Uterus (tissue), 4 donors: ENCODE results near the gene ABCC3. TPM values are rescaled to one million over a fixed set of nuclear protein-coding genes. Genes with fewer than 3 reads are reported as not detected.
A peak's percentile ranks its signal among the peaks of the same experiment; 100 is the strongest.
"Not testable (repeated sequence)": the region's sequence is repeated elsewhere in the genome, so short reads cannot be mapped to it uniquely, and the experiment has no call there.

ENCODE experiments used
- DNase-seq, 2 donors: peaks; one replicate each; pipeline ENCODE4 v3.0.0-alpha.2; 2019 to 2020
- H3K27ac ChIP-seq, 2 donors: fragments of 200-600 bp; sonication (generic); 1 replicate in 1 of 2; 2 replicates in 1 of 2; pipeline ENCODE4 v1.5.1; 2016 to 2018
- H3K27me3 ChIP-seq, 2 donors: fragments of 200-600 bp; sonication (generic); one replicate each; pipeline ENCODE4 v1.5.1; 2018 to 2019; ENCODE audit warnings: control low read depth in 1 of 2
- H3K36me3 ChIP-seq, 2 donors: fragments of 200-600 bp; sonication (generic); one replicate each; pipeline ENCODE4 v1.5.1; 2019; ENCODE audit warnings: control low read depth in 1 of 2
- H3K4me1 ChIP-seq, 2 donors: fragments of 200-600 bp; sonication (generic); one replicate each; pipeline ENCODE4 v1.5.1; 2018 to 2019; ENCODE audit warnings: control low read depth in 1 of 2
- H3K4me3 ChIP-seq, 2 donors: fragments of 200-600 bp; sonication (generic); 1 replicate in 1 of 2; 2 replicates in 1 of 2; pipeline ENCODE4 v1.5.1; 2018 to 2019; ENCODE audit warnings: mild to moderate bottlenecking in 1 of 2
- H3K9me3 ChIP-seq, 2 donors: fragments of 200-600 bp; sonication (generic); one replicate each; pipeline ENCODE4 v1.5.1; 2019; ENCODE audit warnings: control low read depth in 1 of 2
- CTCF ChIP-seq, 4 experiments: fragments of 200-600 bp in 2 of 4; fragments of 450-650 bp in 2 of 4; sonication (generic) in 2 of 4; IDR thresholded peaks; one replicate each; pipeline ENCODE4 v1.5.1; 2016 to 2019; ENCODE audit warnings: antibody characterized with exemption in 4 of 4, mild to moderate bottlenecking in 2 of 4, moderate library complexity in 1 of 4
- POLR2A ChIP-seq, 2 donors: fragments of 450-650 bp; IDR thresholded peaks; one replicate each; pipeline ENCODE4 v1.6.1; 2016; ENCODE audit warnings: antibody characterized with exemption in 2 of 2, mild to moderate bottlenecking in 1 of 2, moderate library complexity in 1 of 2
- intact Hi-C: fragments of 100-400 bp; cut with DNase I; formaldehyde crosslinking; loops from one replicate; pipeline ENCODE4 v1.15.1; 2023; ENCODE audit warnings: low total_unique reads
- total RNA-seq, 4 donors: library from RNA; depleted of rRNA in 3 of 4; stranded (reverse); fragments of >200 nt in 3 of 4; gene quantifications; one replicate each; pipeline versions ENCODE4 v1.1.0 to v1.2.4, GENCODE V29; 2014 to 2023
- donor health status: DM: yes; HTN: yes; CAD: no.

Gene ABCC3
- total RNA-seq, 4 donors from 2014 or later = 1.2 to 4.5 (median 2.6) TPM

GRCh38 chr17:50679008-50679544 lies 44.4 kb downstream of the ABCC3 start:
- DNase-seq = no peak
- H3K36me3 ChIP-seq = no peaks in the 10 kb centered on the region
- no peaks in the 10 kb centered on the region for H3K4me1 ChIP-seq
- H3K27ac ChIP-seq = no peak overlapping the region
- TF ChIP-seq CTCF (IDR thresholded peaks at IDR 0.05) (no peak), POLR2A (IDR thresholded peaks at IDR 0.05) (no peak)
- intact Hi-C loops = no loop called here
- no peaks in the 10 kb centered on the region for H3K9me3 ChIP-seq
- no peaks in the 10 kb centered on the region for H3K27me3 ChIP-seq
- H3K4me3 ChIP-seq = no peak overlapping the region

- DNase-seq = no peak
- no peak overlapping the region for H3K27ac ChIP-seq
- H3K4me1 ChIP-seq = no peaks in the 10 kb centered on the region
- intact Hi-C loops = loop anchor here (10.0 kb wide), 1 partner anchor 135 kb away; the partner anchor contains the start of gene SPATA20
- no peaks in the 10 kb centered on the region for H3K36me3 ChIP-seq
- no peaks in the 10 kb centered on the region for H3K27me3 ChIP-seq
- no peaks in the 10 kb centered on the region for H3K9me3 ChIP-seq
- no peak overlapping the region for H3K4me3 ChIP-seq
- TF ChIP-seq POLR2A (IDR thresholded peaks at IDR 0.05) (no peak), CTCF (IDR thresholded peaks at IDR 0.05) (no peak)
Measured at GRCh38 chr17:50680126-50680525, 45.4 kb downstream of the ABCC3 start.

- H3K36me3 ChIP-seq, H3K4me3 ChIP-seq, H3K9me3 ChIP-seq, DNase-seq, H3K4me1 ChIP-seq, H3K27me3 ChIP-seq: not testable (repeated sequence)
- H3K27ac ChIP-seq = peak overlapping the region; percentile 32 to 50
- intact Hi-C loops = loop anchor here (10.0 kb wide), 1 partner anchor 136 kb away; the partner anchor contains the start of gene SPATA20
Measured at GRCh38 chr17:50680543-50681262, 46.0 kb downstream of the ABCC3 start.

GRCh38 chr17:50681263-50682200 lies 46.9 kb downstream of the ABCC3 start:
- peak; percentile 57 to 70 for DNase-seq
- H3K27me3 ChIP-seq = no peaks in the 10 kb centered on the region

More at GRCh38 chr17:50681263-50682200, 46.9 kb downstream of the ABCC3 start:
- H3K36me3 ChIP-seq = no peaks in the 10 kb centered on the region
- H3K4me1 ChIP-seq = peaks cover 5 to 7% of the 10 kb centered on the region in 2 donors
- intact Hi-C loops = loop anchor here (10.0 kb wide), 1 partner anchor 137 kb away; the partner anchor contains the start of gene SPATA20
- H3K9me3 ChIP-seq = no peaks in the 10 kb centered on the region
- H3K27ac ChIP-seq = peak overlapping the region; percentile 32 to 50
- TF ChIP-seq CTCF (IDR thresholded peaks at IDR 0.05) (peak; percentile 43 to 76 (median 62)), POLR2A (IDR thresholded peaks at IDR 0.05) (no peak)
- H3K4me3 ChIP-seq = no peak overlapping the region
